ENCODE data around the gene CISD2.
"Not testable (repeated sequence)": the region's sequence is repeated elsewhere in the genome, so short reads cannot be mapped to it uniquely, and the experiment has no call there.

CISD2 gene

DNA sequence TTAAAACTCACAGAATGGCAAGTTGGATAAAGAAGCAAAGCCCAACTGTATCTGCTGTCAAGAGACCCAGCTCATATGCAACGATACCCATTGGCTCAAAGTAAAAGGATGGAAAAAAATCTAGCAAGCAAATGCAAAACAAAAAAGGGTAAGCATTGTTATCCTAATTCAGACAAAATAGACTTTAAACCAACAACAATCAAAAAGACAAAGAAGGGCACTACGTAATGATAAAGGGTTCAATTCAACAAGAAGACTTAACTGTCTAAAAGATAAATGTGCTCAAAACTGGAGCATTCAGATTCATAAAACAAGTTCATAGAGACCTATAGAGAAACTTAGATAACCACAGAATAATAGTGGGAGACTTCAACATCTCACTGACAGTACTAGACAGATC is 69.3 kb downstream of the CISD2 start:
- DNase-seq: not testable (repeated sequence)

All from NCI-H1694 (cell line).